MCF 10A (cell line): ENCODE data around the gene PWP2. TPM values are rescaled to one million over a fixed set of nuclear protein-coding genes. Genes with fewer than 3 reads are reported as not detected.
A peak's percentile ranks its signal among the peaks of the same experiment; 100 is the strongest.
"Not testable (repeated sequence)": the region's sequence is repeated elsewhere in the genome, so short reads cannot be mapped to it uniquely, and the experiment has no call there.

Source experiments
- BruUV-seq: library from RNA; stranded (reverse); fragments of 400-500 nt; replicated peaks from 2 replicates; lab custom pipeline; 2021; lab: Mats Ljungman, UMichigan
- CTCF ChIA-PET: fragments of 300-600 bp; sonication (Branson Sonifier 250); formaldehyde crosslinking; extraction: SDS; loops from one replicate; lab custom pipeline; 2021; ENCODE audit warnings: antibody characterized with exemption, inconsistent platforms; lab: Yijun Ruan, JAX
- POLR2A ChIA-PET: fragments of 300-600, 350-650 bp; sonication (Branson Sonifier 250); formaldehyde crosslinking; extraction: SDS; loops from one replicate; lab custom pipeline; 2020; ENCODE audit warnings: antibody characterized with exemption, inconsistent platforms; lab: Yijun Ruan, JAX
- DNase-seq: peaks from one replicate; pipeline ENCODE4 v3.0.0-alpha.2; 2018; ENCODE audit not compliant: unreplicated experiment
- H3K27ac Mint-ChIP-seq: one replicate; pipeline ENCODE4 v1.8.0; 2022; ENCODE audit warnings: mild to moderate bottlenecking, low read depth, mixed read lengths; ENCODE audit not compliant: unreplicated experiment
- H3K27me3 Mint-ChIP-seq: one replicate; pipeline ENCODE4 v1.8.0; 2022; ENCODE audit warnings: mixed read lengths; ENCODE audit not compliant: insufficient read depth, unreplicated experiment
- H3K36me3 Mint-ChIP-seq: one replicate; pipeline ENCODE4 v1.8.0; 2022; ENCODE audit warnings: mild to moderate bottlenecking, moderate library complexity, mixed read lengths; ENCODE audit not compliant: insufficient read depth, unreplicated experiment
- H3K4me1 Mint-ChIP-seq: one replicate; pipeline ENCODE4 v1.8.0; 2022; ENCODE audit warnings: mixed read lengths; ENCODE audit not compliant: insufficient read depth, unreplicated experiment
- H3K4me3 Mint-ChIP-seq: one replicate; pipeline ENCODE4 v1.8.0; 2022; ENCODE audit warnings: mild to moderate bottlenecking, moderate library complexity, mixed read lengths; ENCODE audit not compliant: unreplicated experiment
- H3K9me3 Mint-ChIP-seq: one replicate; pipeline ENCODE4 v1.8.0; 2022; ENCODE audit warnings: mixed read lengths; ENCODE audit not compliant: unreplicated experiment
- intact Hi-C: fragments of 100-400 bp; cut with micrococcal nuclease; formaldehyde crosslinking; loops from 2 replicates; pipeline ENCODE4 v1.14.1; 2022
- total RNA-seq: library from RNA; stranded (reverse); gene quantifications from 2 replicates; pipeline ENCODE4 v1.2.3, GENCODE V29; 2022

PWP2 gene
- total RNA-seq, 1 experiment from 2014 or later: 16.5 TPM

DNA sequence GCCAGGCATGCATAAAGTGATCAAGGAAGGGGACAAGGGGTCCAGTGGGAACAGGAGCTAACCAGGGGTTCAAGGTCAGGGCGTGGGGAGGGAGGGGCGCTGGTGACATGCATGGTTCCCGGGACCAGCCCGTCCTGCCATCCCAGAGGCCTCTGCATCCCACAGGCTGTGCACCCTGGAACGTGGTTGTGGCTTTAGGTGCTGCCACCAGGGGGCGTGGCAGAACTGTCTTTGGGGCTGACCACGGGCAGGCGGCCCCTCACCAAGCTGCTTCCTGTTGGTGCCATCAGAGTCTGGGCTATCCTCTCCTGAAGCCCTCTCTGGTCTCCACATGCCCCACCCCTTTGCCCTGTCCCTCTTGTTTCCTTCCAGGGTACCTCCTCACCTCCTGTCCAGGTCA lies 39.9 kb downstream of the PWP2 start:
- H3K9me3 Mint-ChIP-seq, H3K4me3 Mint-ChIP-seq, DNase-seq, H3K27me3 Mint-ChIP-seq, intact Hi-C loops, H3K27ac Mint-ChIP-seq, POLR2A ChIA-PET, H3K36me3 Mint-ChIP-seq, BruUV-seq, H3K4me1 Mint-ChIP-seq, CTCF ChIA-PET: not testable (repeated sequence)

DNA sequence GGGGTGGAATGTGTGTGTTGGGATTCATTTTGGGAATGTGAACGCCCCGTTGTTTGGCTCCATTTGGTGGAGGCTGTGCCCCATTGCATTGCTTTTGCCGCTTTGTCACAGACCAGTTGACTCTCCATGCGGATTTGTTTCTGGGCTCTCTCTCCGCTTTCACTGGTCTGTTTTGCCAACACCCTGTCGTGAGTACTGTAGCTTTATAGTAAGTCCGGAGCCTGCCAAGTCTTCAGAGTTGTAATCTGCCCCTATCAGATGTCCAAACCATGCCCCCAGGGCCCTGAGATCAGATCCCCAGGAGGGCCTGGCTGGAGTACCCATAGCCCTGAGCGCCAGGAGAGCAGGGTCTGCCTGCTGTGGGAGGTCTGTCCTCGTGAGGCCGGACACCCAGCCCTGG lies 43.1 kb downstream of the PWP2 start:
- DNase-seq, CTCF ChIA-PET, POLR2A ChIA-PET, H3K36me3 Mint-ChIP-seq, H3K9me3 Mint-ChIP-seq, H3K4me3 Mint-ChIP-seq, BruUV-seq, intact Hi-C loops, H3K27me3 Mint-ChIP-seq, H3K27ac Mint-ChIP-seq, H3K4me1 Mint-ChIP-seq: not testable (repeated sequence)

DNA sequence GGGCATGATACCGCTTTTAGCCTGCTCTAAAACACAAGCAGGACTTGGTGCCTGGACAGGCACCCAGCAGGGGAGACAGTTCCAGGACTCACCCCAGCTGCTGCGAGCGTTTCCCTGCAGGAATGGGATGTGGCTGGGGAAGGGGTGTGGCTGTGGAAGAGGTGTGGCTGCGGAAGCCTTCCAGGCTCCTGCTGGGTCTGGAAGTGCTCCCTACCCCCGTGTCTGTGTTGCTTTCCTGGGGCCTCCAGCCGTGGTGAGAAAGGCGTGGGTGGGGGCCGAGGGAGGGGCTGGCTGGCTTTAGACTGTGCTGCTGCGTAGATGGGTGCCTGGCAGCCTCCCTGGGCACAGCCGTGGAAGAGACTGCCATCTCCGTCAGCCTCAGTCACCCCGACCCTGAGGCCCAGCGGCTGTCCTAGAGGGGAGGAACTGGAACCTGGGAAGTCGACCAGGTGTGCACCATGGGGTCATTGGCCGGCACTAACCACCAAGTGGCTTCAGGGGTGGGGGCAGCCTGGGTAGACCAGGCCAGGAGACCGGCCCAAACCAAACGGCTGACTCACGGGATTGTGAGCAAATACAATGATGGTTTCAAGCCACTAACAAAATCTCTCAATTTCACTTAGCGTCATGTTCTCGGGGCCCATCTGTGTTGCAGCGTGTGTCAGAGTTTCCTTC lies 46.2 kb downstream of the PWP2 start:
- BruUV-seq, H3K4me3 Mint-ChIP-seq, H3K36me3 Mint-ChIP-seq, H3K27ac Mint-ChIP-seq, H3K4me1 Mint-ChIP-seq, H3K27me3 Mint-ChIP-seq, H3K9me3 Mint-ChIP-seq, CTCF ChIA-PET, POLR2A ChIA-PET, intact Hi-C loops: not testable (repeated sequence)
- DNase-seq: peak; percentile 18

DNA sequence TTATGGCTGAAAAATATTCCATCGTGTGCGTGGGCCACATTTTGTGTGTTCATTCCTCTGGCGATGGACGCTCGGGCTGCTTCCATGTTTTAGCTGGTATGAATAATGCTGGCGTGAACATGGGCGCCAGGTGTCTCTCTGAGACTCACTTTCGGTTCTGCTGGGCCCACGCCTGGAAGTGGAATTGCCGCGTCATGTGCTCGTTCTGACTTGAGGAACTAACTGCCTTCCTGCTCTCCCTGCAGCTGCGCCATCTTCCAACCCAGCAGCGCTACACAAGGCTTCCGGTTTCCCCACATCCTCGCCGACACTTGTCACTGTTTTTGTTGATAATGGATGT lies 46.7 kb downstream of the PWP2 start:
- H3K9me3 Mint-ChIP-seq, H3K36me3 Mint-ChIP-seq, H3K4me1 Mint-ChIP-seq, CTCF ChIA-PET, H3K27ac Mint-ChIP-seq, H3K27me3 Mint-ChIP-seq, BruUV-seq, H3K4me3 Mint-ChIP-seq, DNase-seq, intact Hi-C loops, POLR2A ChIA-PET: not testable (repeated sequence)

DNA sequence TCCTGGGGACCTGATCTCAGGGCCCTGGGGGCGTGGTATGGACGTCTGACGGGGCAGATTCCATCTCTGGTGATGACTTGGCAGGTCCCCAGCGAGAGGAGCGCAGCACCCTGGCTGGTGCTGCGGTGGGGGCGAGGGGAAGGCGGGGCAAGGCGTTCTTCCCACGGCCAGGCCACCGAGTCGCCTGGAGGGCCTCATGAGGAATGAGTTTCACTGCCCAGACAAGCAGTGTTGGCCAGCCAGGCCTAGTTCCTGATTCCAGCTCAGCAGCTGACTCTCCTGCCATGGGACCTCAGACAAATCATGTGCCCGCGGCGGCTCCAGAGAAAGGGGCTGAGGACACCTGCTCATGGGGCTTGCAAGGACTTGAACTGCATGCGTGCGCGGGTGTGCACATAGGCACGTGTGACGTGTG lies 47.6 kb downstream of the PWP2 start:
- H3K27ac Mint-ChIP-seq, H3K9me3 Mint-ChIP-seq, H3K4me1 Mint-ChIP-seq, BruUV-seq, H3K4me3 Mint-ChIP-seq, DNase-seq, H3K27me3 Mint-ChIP-seq, CTCF ChIA-PET, POLR2A ChIA-PET, intact Hi-C loops, H3K36me3 Mint-ChIP-seq: not testable (repeated sequence)

DNA sequence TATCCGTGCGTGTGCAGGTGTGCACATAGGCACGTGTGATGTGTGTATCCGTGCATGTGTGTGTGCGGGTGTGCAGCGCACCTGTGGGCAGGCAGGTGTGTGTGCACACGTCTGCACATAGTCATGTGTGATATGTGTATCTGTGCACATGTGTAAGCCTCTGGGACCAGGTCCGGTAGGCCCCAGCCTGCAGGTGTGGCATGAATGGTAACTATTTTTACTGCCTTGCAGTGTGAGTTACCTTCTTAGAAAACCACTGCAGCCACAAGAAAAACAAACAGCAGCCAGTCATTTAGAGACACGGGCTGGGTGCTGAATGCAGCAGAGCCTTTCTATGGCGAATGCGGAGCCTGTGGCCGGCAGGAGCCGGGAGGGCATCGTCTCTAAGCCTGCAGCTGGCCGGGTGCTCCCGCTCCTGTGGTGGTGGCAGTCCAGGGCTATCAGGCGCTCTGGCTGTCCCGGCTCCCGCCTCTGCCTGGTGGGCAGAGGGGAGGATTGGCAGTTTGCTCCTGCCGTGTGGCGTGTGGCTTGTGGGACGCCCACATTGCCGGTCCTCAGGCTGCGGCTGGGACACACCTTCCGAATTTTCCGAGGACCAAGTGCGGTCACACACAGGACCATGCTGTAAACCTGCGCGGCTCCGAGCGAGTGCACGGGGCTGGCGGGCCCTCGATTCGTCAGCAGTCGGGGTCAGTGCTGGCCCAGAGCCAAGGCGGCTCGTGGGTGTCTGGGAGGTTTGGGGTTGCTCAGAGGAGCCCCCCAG lies 48.2 kb downstream of the PWP2 start:
- H3K36me3 Mint-ChIP-seq, H3K4me3 Mint-ChIP-seq, H3K27me3 Mint-ChIP-seq, POLR2A ChIA-PET, DNase-seq, H3K27ac Mint-ChIP-seq, H3K9me3 Mint-ChIP-seq, BruUV-seq, H3K4me1 Mint-ChIP-seq, intact Hi-C loops, CTCF ChIA-PET: not testable (repeated sequence)

DNA sequence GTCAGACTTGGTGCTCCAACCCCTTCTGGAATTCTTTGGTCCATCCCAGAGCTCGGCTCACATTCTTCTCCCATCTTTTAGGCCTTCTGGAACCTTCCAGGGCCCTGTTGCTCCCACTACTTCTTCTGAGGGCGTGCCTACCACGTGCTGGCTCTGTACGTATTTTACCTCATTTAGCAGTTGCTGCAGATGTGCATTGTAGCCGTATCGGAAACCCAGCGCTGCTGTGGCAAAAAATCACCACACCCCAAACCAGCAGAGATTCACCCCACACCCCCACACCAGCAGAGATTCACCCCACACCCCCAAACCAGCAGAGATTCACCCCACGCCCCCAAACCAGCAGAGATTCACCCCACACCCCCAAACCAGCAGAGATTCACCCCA lies 48.8 kb downstream of the PWP2 start:
- H3K4me1 Mint-ChIP-seq, intact Hi-C loops, DNase-seq, H3K9me3 Mint-ChIP-seq, POLR2A ChIA-PET, CTCF ChIA-PET, H3K27me3 Mint-ChIP-seq, H3K27ac Mint-ChIP-seq, H3K36me3 Mint-ChIP-seq, H3K4me3 Mint-ChIP-seq, BruUV-seq: not testable (repeated sequence)

DNA sequence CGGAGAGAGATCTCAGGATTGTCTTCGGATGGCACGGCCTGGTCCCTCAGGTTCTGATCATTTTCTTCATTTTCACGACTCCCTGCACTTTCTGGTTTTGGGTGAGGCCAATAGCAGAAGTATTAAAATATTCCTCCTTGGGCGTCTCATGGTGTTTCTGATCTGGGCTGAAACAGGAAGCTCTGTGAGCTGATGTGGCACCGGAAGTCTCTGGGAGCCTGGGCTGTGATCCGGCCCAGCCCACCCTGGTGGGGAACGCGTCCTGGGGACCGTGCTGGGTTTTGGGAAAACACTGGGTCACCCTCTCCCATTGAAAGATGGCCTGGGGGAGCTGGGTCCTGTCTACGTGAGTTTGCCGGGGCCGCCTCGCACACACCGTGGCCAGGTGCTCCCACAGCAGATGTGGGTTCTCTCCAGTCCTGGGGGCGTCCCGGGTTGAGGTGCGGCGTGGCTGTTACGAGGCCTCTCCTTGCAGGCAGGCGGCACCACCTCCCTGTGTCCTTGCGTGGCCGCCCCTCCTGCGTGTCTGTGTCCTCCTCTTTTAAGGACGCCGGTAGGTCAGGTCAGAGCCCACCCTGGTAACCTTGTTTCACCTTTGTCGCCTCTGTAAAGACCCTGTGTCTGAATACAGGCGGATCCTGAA lies 50.4 kb downstream of the PWP2 start:
- intact Hi-C loops, DNase-seq, H3K9me3 Mint-ChIP-seq, BruUV-seq, H3K36me3 Mint-ChIP-seq, CTCF ChIA-PET, H3K4me3 Mint-ChIP-seq, H3K27ac Mint-ChIP-seq, POLR2A ChIA-PET, H3K27me3 Mint-ChIP-seq, H3K4me1 Mint-ChIP-seq: not testable (repeated sequence)

DNA sequence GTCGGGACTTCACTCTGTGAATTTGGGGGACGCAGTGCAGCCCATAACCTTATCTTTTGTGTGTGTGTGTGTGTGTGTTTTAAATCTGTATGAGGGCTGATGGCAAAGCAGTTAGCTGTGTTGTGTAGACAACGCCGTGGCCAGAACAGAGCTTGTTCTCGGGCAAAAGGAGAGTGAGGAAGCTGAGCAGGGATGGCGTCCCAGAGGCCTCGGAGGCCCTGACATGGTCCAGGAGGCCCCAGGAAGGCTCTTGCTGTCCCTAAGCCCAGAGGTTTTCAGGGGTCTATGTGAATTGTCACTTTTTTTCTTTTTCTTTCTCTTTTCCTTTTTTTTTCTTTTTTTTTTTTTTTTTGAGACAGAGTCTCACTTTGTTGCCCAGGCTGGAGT lies 50.9 kb downstream of the PWP2 start:
- H3K4me1 Mint-ChIP-seq, H3K27me3 Mint-ChIP-seq, H3K4me3 Mint-ChIP-seq, H3K36me3 Mint-ChIP-seq, BruUV-seq, DNase-seq, CTCF ChIA-PET, intact Hi-C loops, H3K27ac Mint-ChIP-seq, H3K9me3 Mint-ChIP-seq, POLR2A ChIA-PET: not testable (repeated sequence)
